ENCODE measurements around the gene SLX9. TPM values are rescaled to one million over a fixed set of nuclear protein-coding genes. Genes with fewer than 3 reads are reported as not detected.

Gene SLX9
- total RNA-seq, 1 experiment from 2014 or later, result 77.2 TPM

- no peak for TF ChIP-seq PRDM15 (CRISPR knock-in tag; IDR thresholded peaks at IDR 0.05)
- no peak for TF ChIP-seq ZNF232 (CRISPR knock-in tag; IDR thresholded peaks at IDR 0.05)
- TF ChIP-seq ZBTB21 (CRISPR knock-in tag; IDR thresholded peaks at IDR 0.05; ENCODE audit: borderline replicate concordance), result no peak
Observed at GRCh38 chr21:45003331-45004058, 63.7 kb downstream of the SLX9 start (continued).

GRCh38 chr21:45004059-45004422 is 64.2 kb downstream of the SLX9 start:
- ChIA-PET POLR2A (no interaction called here), CTCF (no interaction called here)
- ATAC-seq (no peak), DNase-seq (ENCODE audit: low spot score) (peak; percentile 8)
- Mint-ChIP-seq H3K27ac (no peak overlapping the region), H3K9me3 (peaks cover 10% of the 10 kb centered on the region), H3K36me3 (no peaks in the 10 kb centered on the region), H3K4me3 (no peak overlapping the region), H3K4me1 (0 out of 2 replicates have a peak, but pooled peaks cover 2% of the 10 kb centered on the region), H3K27me3 (ENCODE audit: low read depth) (peaks cover 5% of the 10 kb centered on the region)
- TF ChIP-seq MAX (CRISPR knock-in tag; IDR thresholded peaks at IDR 0.05), result no peak
- TF ChIP-seq GTF2I (CRISPR knock-in tag; conservative IDR thresholded peaks at IDR 0.05), result no peak
- TF ChIP-seq ZNF219 (CRISPR knock-in tag; IDR thresholded peaks at IDR 0.05; ENCODE audit: borderline replicate concordance), result no peak
- no peak for TF ChIP-seq ZNF138 (CRISPR knock-in tag; conservative IDR thresholded peaks at IDR 0.05)
- TF ChIP-seq E2F5 (CRISPR knock-in tag; IDR thresholded peaks at IDR 0.05), result no peak

- DNase-seq (ENCODE audit: low spot score), result peak; percentile 9
- 0 out of 2 replicates have a peak, but pooled peaks cover 2% of the 10 kb centered on the region for H3K4me1 Mint-ChIP-seq
- peaks cover 13% of the 10 kb centered on the region for H3K9me3 Mint-ChIP-seq
- ChIA-PET CTCF (no interaction called here), POLR2A (no interaction called here)
- H3K36me3 Mint-ChIP-seq, result no peaks in the 10 kb centered on the region
- H3K27me3 Mint-ChIP-seq (ENCODE audit: low read depth), result peaks cover 6% of the 10 kb centered on the region
- no peak for ATAC-seq
- no peak overlapping the region for H3K27ac Mint-ChIP-seq
- no peak overlapping the region for H3K4me3 Mint-ChIP-seq
- TF ChIP-seq ERG (CRISPR knock-in tag; IDR thresholded peaks at IDR 0.05), result no peak
- no peak for TF ChIP-seq ZNF281 (CRISPR knock-in tag; IDR thresholded peaks at IDR 0.05)
- TF ChIP-seq ZBTB43 (CRISPR knock-in tag; IDR thresholded peaks at IDR 0.05), result no peak
- no peak for TF ChIP-seq AR (CRISPR knock-in tag; IDR thresholded peaks at IDR 0.05)
- TF ChIP-seq ATF2 (CRISPR knock-in tag; IDR thresholded peaks at IDR 0.05; ENCODE audit: borderline replicate concordance, low read depth), result no peak
Observed at GRCh38 chr21:45004481-45005247, 64.8 kb downstream of the SLX9 start.
